Fibroblast of lung (primary cell): ENCODE data around the gene CASR. TPM values are rescaled to one million over a fixed set of nuclear protein-coding genes. Genes with fewer than 3 reads are reported as not detected.
"Not testable (repeated sequence)": the region's sequence is repeated elsewhere in the genome, so short reads cannot be mapped to it uniquely, and the experiment has no call there.

Source experiments
- DNase-seq, 2 donors: peaks; one replicate each; pipeline versions ENCODE4 v3.0.0 to v3.0.0-alpha.2; 2010; ENCODE audit warnings: low read depth in 2 of 2
- H2AFZ ChIP-seq: 2 replicates; pipeline ENCODE4 v1.5.1; 2012; ENCODE audit warnings: low read length, control low read depth, inconsistent platforms
- H3K27ac ChIP-seq: 2 replicates; pipeline ENCODE4 v1.5.1; 2011; ENCODE audit warnings: low read length, control low read depth; ENCODE audit not compliant: insufficient read depth
- H3K27me3 ChIP-seq: 2 replicates; pipeline ENCODE4 v1.5.1; 2011; ENCODE audit warnings: mild to moderate bottlenecking, low read length; ENCODE audit not compliant: control insufficient read depth, insufficient read depth
- H3K36me3 ChIP-seq: 2 replicates; pipeline ENCODE4 v1.5.1; 2011; ENCODE audit warnings: low read length; ENCODE audit not compliant: control insufficient read depth, insufficient read depth
- H3K4me1 ChIP-seq: 2 replicates; pipeline ENCODE4 v1.5.1; 2011; ENCODE audit warnings: low read length; ENCODE audit not compliant: control insufficient read depth, insufficient read depth; ENCODE audit errors: extremely low read depth
- H3K4me2 ChIP-seq: 2 replicates; pipeline ENCODE4 v1.5.1; 2011; ENCODE audit warnings: low read length, control low read depth; ENCODE audit not compliant: insufficient read depth; ENCODE audit errors: extremely low read depth
- H3K4me3 ChIP-seq, 4 experiments: fragments of 200-600 bp in 1 of 4; sonication (generic) in 1 of 4; replicated peaks in 1 of 4; 2 replicates each; pipeline ENCODE4 v1.5.1; 2011 to 2016; ENCODE audit warnings: low read length in 4 of 4, low read depth in 3 of 4, mild to moderate bottlenecking in 3 of 4, control low read depth in 2 of 4, inconsistent platforms in 1 of 4, mixed read lengths in 1 of 4; ENCODE audit not compliant: insufficient read depth in 1 of 4; ENCODE audit errors: control extremely low read depth in 1 of 4
- H3K79me2 ChIP-seq: 2 replicates; pipeline ENCODE4 v1.5.1; 2012; ENCODE audit warnings: mild to moderate bottlenecking, low read length, inconsistent platforms; ENCODE audit not compliant: control insufficient read depth, insufficient read depth
- H3K9ac ChIP-seq: 2 replicates; pipeline ENCODE4 v1.5.1; 2011; ENCODE audit warnings: mild to moderate bottlenecking, low read length, control low read depth; ENCODE audit not compliant: insufficient read depth
- H3K9me3 ChIP-seq: 2 replicates; pipeline ENCODE4 v1.5.1; 2012; ENCODE audit warnings: low read depth, low read length; ENCODE audit not compliant: control insufficient read depth, insufficient read depth
- H4K20me1 ChIP-seq: 2 replicates; pipeline ENCODE4 v1.5.1; 2011; ENCODE audit warnings: low read length; ENCODE audit not compliant: control insufficient read depth, insufficient read depth; ENCODE audit errors: extremely low read depth
- EZH2 ChIP-seq: IDR thresholded peaks from 2 replicates; pipeline ENCODE4 v1.5.1; 2012; ENCODE audit warnings: low read length, control low read depth, mild to moderate bottlenecking; ENCODE audit errors: missing control alignments
- polyA plus RNA-seq, 2 donors: library from polyadenylated mRNA; depleted of rRNA in 1 of 2; stranded (reverse) in 1 of 2; unstranded in 1 of 2; fragments of >200 nt; gene quantifications; 2 replicates each; pipeline ENCODE4 v1.2.1, GENCODE V29; 2011 to 2012; ENCODE audit warnings: missing spikeins in 1 of 2
- total RNA-seq: library from RNA; depleted of rRNA; stranded (reverse); fragments of >200 nt; gene quantifications from 2 replicates; pipeline ENCODE4 v1.2.1, GENCODE V29; 2014
- TF ChIP-seq, protein P1 (sequence below), 2 donors: IDR thresholded peaks in 1 of 2; conservative IDR thresholded peaks in 1 of 2; 1 replicate in 1 of 2; 2 replicates in 1 of 2; pipeline ENCODE4 v1.5.1; 2011 to 2012; ENCODE audit warnings: low read length in 2 of 2, control low read depth in 1 of 2, inconsistent platforms in 1 of 2, low read depth in 1 of 2, mild to moderate bottlenecking in 1 of 2

Gene CASR
- total and polyA plus RNA-seq, 2 donors (not counting 1 experiment from before 2014, with no cell fraction given), result under 0.01 TPM; not detected in 1

DNA sequence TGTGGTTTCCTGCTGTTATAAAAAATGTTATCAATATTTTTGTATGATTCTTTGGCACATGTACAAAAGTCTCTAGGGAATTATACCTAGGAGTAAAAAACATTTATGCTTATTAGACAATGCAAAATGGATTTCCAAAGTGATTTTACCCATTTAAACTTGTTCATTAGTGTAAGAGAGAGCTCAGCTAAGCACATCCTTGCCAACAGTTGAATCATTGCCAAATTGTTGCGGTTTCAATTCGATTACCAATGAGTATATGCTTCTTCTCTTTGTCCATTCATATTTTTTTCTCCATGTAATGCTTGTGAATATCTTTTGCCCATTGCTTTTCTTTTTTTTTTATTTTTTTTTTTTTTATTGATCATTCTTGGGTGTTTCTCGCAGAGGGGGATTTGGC, 17.2 kb downstream of the CASR start:
- TF ChIP-seq, protein P1, sequence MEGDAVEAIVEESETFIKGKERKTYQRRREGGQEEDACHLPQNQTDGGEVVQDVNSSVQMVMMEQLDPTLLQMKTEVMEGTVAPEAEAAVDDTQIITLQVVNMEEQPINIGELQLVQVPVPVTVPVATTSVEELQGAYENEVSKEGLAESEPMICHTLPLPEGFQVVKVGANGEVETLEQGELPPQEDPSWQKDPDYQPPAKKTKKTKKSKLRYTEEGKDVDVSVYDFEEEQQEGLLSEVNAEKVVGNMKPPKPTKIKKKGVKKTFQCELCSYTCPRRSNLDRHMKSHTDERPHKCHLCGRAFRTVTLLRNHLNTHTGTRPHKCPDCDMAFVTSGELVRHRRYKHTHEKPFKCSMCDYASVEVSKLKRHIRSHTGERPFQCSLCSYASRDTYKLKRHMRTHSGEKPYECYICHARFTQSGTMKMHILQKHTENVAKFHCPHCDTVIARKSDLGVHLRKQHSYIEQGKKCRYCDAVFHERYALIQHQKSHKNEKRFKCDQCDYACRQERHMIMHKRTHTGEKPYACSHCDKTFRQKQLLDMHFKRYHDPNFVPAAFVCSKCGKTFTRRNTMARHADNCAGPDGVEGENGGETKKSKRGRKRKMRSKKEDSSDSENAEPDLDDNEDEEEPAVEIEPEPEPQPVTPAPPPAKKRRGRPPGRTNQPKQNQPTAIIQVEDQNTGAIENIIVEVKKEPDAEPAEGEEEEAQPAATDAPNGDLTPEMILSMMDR (conservative IDR thresholded peaks at IDR 0.05 in 1 of 2, IDR thresholded peaks at IDR 0.05 in 1 of 2; ENCODE audit: low read depth in 1 of 2, low read length in 2 of 2), result no peak
- no peak for TF ChIP-seq EZH2
- Histone ChIP-seq H4K20me1 (no peaks in the 10 kb centered on the region), H2AFZ (no peak overlapping the region), H3K4me1 (no peaks in the 10 kb centered on the region), H3K36me3 (no peaks in the 10 kb centered on the region), H3K27ac (no peak overlapping the region), H3K9me3 (no peaks in the 10 kb centered on the region), H3K27me3 (no peaks in the 10 kb centered on the region), H3K4me2 (no peak overlapping the region), H3K9ac (no peak overlapping the region), H3K79me2 (no peaks in the 10 kb centered on the region), H3K4me3 (no peak overlapping the region)
- no peak for DNase-seq

DNA sequence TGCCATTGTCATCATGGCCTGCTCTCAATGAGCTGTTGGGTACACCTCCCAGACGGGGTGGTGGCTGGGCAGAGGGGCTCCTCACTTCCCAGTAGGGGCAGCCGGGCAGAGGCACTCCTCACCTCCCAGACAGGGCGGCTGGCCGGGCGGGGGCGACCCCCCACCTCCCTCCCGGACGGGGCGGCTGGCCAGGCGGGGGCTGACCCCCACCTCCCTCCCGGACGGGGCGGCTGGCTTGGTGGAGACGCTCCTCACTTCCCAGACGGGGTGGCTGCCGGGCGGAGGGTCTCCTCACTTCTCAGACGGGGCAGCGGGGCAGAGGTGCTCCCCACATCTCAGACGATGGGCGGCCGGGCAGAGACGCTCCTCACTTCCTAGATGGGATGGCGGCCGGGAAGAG, 18.0 kb downstream of the CASR start:
- H3K4me3 ChIP-seq, H3K36me3 ChIP-seq, H3K27me3 ChIP-seq, H4K20me1 ChIP-seq, H3K9ac ChIP-seq, H3K4me2 ChIP-seq, H3K79me2 ChIP-seq, H3K27ac ChIP-seq, H3K9me3 ChIP-seq, DNase-seq, H2AFZ ChIP-seq, H3K4me1 ChIP-seq: not testable (repeated sequence)

DNA sequence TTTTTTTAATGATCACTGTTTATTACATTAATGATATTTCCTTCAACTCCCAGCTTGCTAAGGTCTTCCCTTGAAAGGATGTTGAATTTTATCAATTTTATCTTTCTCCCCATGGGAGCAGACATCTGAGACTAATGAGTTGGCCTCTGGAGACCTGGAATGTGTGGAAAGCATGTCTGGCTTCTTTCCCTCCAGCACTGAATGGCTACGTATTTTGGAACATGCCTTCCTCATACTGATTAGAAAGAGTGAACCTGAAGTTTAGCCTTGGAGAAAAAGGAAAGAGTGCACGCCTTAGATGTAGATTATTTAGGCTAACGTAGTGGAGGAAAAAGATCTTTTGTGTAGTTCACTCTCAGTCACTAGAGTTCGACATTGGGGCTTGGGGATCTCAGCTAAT, 25.1 kb downstream of the CASR start:
- H2AFZ ChIP-seq, result no peak overlapping the region
- H3K9ac ChIP-seq, result no peak overlapping the region
- no peak overlapping the region for H3K4me3 ChIP-seq
- no peaks in the 10 kb centered on the region for H4K20me1 ChIP-seq
- no peaks in the 10 kb centered on the region for H3K9me3 ChIP-seq
- H3K4me2 ChIP-seq, result no peak overlapping the region
- H3K27ac ChIP-seq, result no peak overlapping the region
- no peaks in the 10 kb centered on the region for H3K4me1 ChIP-seq
- no peak for TF ChIP-seq EZH2
- TF ChIP-seq, protein P1 (conservative IDR thresholded peaks at IDR 0.05 in 1 of 2, IDR thresholded peaks at IDR 0.05 in 1 of 2; ENCODE audit: low read depth in 1 of 2, low read length in 2 of 2), result no peak
- no peaks in the 10 kb centered on the region for H3K27me3 ChIP-seq
- H3K79me2 ChIP-seq, result no peaks in the 10 kb centered on the region
- no peaks in the 10 kb centered on the region for H3K36me3 ChIP-seq
- no peak for DNase-seq
